Upper lobe of left lung (tissue), 6 donors: ENCODE results near the gene TEDC1. TPM values are rescaled to one million over a fixed set of nuclear protein-coding genes. Genes with fewer than 3 reads are reported as not detected.

Source experiments
- ATAC-seq, 2 donors: fragments of 200-7000 bp; cut with Tn5 transposase; one replicate each; pipeline ENCODE4 v1.9.1; 2022; ENCODE audit warnings: mild to moderate bottlenecking in 2 of 2, moderate library complexity in 2 of 2; ENCODE audit not compliant: low FRiP score in 2 of 2
- DNase-seq, 2 donors: peaks; one replicate each; pipeline ENCODE4 v3.0.0-alpha.2; 2019 to 2020
- H3K27ac ChIP-seq, 4 donors: fragments of 200-600 bp; sonication (generic); one replicate each; pipeline ENCODE4 v1.5.1; 2016 to 2019
- H3K27me3 ChIP-seq, 4 donors: fragments of 200-600 bp; sonication (generic); one replicate each; pipeline ENCODE4 v1.5.1; 2017 to 2019
- H3K36me3 ChIP-seq, 4 donors: fragments of 200-600 bp; sonication (generic); one replicate each; pipeline ENCODE4 v1.5.1; 2016 to 2019
- H3K4me1 ChIP-seq, 4 donors: fragments of 200-600 bp; sonication (generic); one replicate each; pipeline ENCODE4 v1.5.1; 2018 to 2019
- H3K4me3 ChIP-seq, 4 donors: fragments of 200-600 bp; sonication (generic); one replicate each; pipeline ENCODE4 v1.5.1; 2017 to 2019; ENCODE audit warnings: mild to moderate bottlenecking in 2 of 4, moderate library complexity in 1 of 4
- H3K9me3 ChIP-seq, 4 donors: fragments of 200-600 bp; sonication (generic); one replicate each; pipeline ENCODE4 v1.5.1; 2018 to 2019
- EP300 ChIP-seq, 4 donors: sonication (generic); formaldehyde crosslinking; IDR thresholded peaks; one replicate each; pipeline ENCODE4 v1.5.1; 2017; ENCODE audit warnings: antibody characterized with exemption in 4 of 4, control low read depth in 2 of 4
- POLR2A ChIP-seq, 4 donors: fragments of 450-650 bp; IDR thresholded peaks; one replicate each; pipeline ENCODE4 v1.5.1; 2016 to 2017; ENCODE audit warnings: antibody characterized with exemption in 4 of 4, mild to moderate bottlenecking in 2 of 4
- POLR2AphosphoS5 ChIP-seq, 2 donors: sonication (generic); formaldehyde crosslinking; IDR thresholded peaks; one replicate each; pipeline ENCODE4 v1.5.1; 2017; ENCODE audit warnings: antibody characterized with exemption in 2 of 2
- WGBS, 2 donors: methylation state at CpG; one replicate each; pipeline ENCODE4 v1.1.5; 2017 to 2018; 5-methylcytosine and 5-hydroxymethylcytosine counted together
- total RNA-seq, 6 donors: library from RNA; depleted of rRNA in 4 of 6; stranded (reverse); fragments of >200 nt in 4 of 6; gene quantifications; one replicate each; pipeline versions ENCODE4 v1.1.0 to v1.2.1, GENCODE V29; 2016 to 2021
- TF ChIP-seq, protein P1 (sequence below), 6 experiments: fragments of 450-650 bp in 4 of 6; fragments of 200-600 bp in 2 of 6; sonication (generic) in 2 of 6; IDR thresholded peaks; one replicate each; pipeline ENCODE4 v1.5.1; 2016 to 2019; ENCODE audit warnings: antibody characterized with exemption in 6 of 6
- donor health status: DM: no; HTN: no; CAD: no; lungs with moderate emphysema.
- donor health status: DM: no; HTN: yes; CAD: no; lungs with severe emphysema.

TEDC1 gene
- total RNA-seq, 6 donors from 2014 or later = 13.8 to 38.5 (median 17.4) TPM

GRCh38 chr14:105473677-105474482 is 17.2 kb upstream of the TEDC1 start:
- H3K4me3 ChIP-seq = peak overlapping the region; percentile 5 to 89 (median 70)
- H3K27ac ChIP-seq = peak overlapping the region; percentile 74 to 93 (median 87)
- no peaks in the 10 kb centered on the region for H3K9me3 ChIP-seq
- H3K36me3 ChIP-seq = peaks cover 0 to 25% (median 12%) of the 10 kb centered on the region in 4 donors
- H3K4me1 ChIP-seq = peaks cover 48 to 84% (median 62%) of the 10 kb centered on the region in 4 donors
- peak; percentile 91 to 98 for DNase-seq
- ATAC-seq = peak; percentile 74 to 77
- 0 to 8% methylated on average over 6 to 34 of the region's 60 CpGs for WGBS, 2 donors
- TF ChIP-seq POLR2AphosphoS5 (IDR thresholded peaks at IDR 0.05) (peak in 1 of 2 donors; percentile 20), POLR2A (IDR thresholded peaks at IDR 0.05) (peak in 2 of 4 donors; percentile 19 to 23), EP300 (IDR thresholded peaks at IDR 0.05) (no peak)
- TF ChIP-seq, protein P1, sequence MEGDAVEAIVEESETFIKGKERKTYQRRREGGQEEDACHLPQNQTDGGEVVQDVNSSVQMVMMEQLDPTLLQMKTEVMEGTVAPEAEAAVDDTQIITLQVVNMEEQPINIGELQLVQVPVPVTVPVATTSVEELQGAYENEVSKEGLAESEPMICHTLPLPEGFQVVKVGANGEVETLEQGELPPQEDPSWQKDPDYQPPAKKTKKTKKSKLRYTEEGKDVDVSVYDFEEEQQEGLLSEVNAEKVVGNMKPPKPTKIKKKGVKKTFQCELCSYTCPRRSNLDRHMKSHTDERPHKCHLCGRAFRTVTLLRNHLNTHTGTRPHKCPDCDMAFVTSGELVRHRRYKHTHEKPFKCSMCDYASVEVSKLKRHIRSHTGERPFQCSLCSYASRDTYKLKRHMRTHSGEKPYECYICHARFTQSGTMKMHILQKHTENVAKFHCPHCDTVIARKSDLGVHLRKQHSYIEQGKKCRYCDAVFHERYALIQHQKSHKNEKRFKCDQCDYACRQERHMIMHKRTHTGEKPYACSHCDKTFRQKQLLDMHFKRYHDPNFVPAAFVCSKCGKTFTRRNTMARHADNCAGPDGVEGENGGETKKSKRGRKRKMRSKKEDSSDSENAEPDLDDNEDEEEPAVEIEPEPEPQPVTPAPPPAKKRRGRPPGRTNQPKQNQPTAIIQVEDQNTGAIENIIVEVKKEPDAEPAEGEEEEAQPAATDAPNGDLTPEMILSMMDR (IDR thresholded peaks at IDR 0.05) = no peak
- H3K27me3 ChIP-seq = peaks cover 0 to 16% (median 7%) of the 10 kb centered on the region in 4 donors

DNA sequence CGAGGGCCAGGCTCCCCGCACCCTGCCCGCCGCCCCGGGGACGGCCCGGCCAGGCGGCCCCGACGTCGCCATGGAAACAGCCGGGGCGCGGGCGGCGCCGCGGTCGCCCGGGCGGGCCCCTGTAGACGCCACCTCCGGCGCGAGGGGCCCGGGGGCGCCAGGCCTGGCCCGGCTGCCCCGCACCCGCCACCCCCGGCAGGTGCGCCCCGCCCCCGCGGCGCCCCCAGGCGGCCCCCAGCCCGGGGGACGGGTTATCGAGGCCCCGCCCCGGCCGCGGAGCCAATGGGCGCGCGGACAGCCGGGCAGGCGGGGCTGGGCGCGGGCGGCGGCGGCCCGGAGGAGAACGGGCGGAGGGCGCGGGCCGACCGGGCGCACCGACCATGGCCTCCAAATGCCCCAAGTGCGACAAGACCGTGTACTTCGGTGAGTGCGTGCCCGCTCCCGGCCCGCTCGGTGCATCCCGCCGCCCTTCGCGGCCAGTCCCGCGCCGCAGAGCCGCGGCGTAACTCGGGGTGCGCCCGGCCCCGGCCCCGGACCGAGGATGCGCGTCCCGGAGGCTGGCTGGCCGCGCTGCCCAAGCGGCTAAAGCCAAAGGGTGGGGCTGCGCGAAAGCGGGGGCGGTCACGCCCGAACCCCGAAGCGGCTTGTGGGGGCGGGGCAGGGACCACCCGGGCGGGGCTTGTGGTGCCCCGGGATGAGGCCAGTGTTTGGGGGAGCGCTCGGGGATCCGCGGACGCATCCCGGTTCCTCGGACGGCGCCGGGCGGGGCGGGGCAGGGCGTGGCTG is 16.4 kb upstream of the TEDC1 start, which contains the start of gene CRIP2:
Gene CRIP2, plus strand, starts transcription at position 339 of the 786 bp plus-strand sequence. Its CDS starts 42 bp downstream, at position 381.
- Histone ChIP-seq H3K36me3 (peaks cover 0 to 28% (median 12%) of the 10 kb centered on the region in 4 donors), H3K27me3 (peaks cover 0 to 16% (median 8%) of the 10 kb centered on the region in 4 donors), H3K9me3 (no peaks in the 10 kb centered on the region), H3K27ac (peak within 1 kb of the TSS; percentile 86 to 98 (median 92)), H3K4me3 (peak within 1 kb of the TSS; percentile 59 to 90 (median 85)), H3K4me1 (peaks cover 44 to 83% (median 65%) of the 10 kb centered on the region in 4 donors)
- DNase-seq (peak in 1 of 2 donors; percentile 93), ATAC-seq (peak in 1 of 2 donors; percentile 50)
- TF ChIP-seq POLR2AphosphoS5 (IDR thresholded peaks at IDR 0.05) (peak; percentile 48 to 60), EP300 (IDR thresholded peaks at IDR 0.05) (no peak), POLR2A (IDR thresholded peaks at IDR 0.05) (peak in 3 of 4 donors; percentile 58 to 75 (median 62))
- TF ChIP-seq, protein P1 (IDR thresholded peaks at IDR 0.05) = no peak
- WGBS, 2 donors = 0% methylated on average over 14 of the region's 118 CpGs; no CpG with 5 or more reads in 1 of the 2 donors

DNA sequence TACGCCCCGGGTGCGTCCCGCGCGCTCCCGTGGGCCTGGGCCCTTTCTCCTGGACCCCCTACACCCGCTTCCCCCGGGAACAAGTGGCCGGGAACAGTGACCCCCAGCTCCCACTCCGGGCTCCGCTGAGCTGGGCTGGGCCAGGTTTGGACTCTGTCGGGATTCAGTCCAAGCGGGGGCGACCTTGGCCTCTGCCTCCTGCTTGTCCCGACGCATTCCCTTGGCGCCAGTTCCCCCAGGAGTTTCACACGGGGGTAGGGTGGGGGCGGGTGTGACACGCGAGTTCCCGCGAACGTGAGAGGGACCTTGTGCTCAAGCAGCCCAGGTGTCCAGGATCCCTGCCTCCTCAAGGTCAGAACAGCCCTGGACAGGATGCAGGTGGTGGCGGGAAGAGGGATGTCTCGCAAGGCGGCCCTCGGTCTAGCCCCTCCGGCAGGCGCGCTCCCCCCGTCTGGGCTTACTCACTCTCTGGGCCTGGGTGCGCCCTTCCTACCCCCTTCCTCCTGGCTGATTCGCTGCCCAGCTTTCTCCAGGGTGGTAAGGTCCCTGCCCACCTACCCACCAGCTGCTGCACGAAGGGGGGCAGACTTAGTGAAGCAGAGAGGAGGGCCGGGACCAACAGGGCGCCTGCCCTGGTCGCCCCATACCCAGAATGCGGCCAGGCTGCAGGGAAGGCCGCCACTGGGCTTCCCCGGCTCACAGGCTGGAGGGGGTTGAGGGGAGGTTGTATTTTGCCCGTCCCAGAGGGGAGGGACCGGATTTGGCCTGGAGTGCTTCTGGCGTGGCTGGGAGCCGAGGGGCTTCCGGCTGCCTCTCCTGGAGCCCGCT is 15.6 kb upstream of the TEDC1 start:
- ATAC-seq = peak; percentile 6 to 10
- Histone ChIP-seq H3K27me3 (peaks cover 0 to 16% (median 8%) of the 10 kb centered on the region in 4 donors), H3K36me3 (peaks cover 0 to 25% (median 6%) of the 10 kb centered on the region in 4 donors), H3K27ac (peak overlapping the region; percentile 86 to 98 (median 92)), H3K4me3 (peak overlapping the region; percentile 59 to 90 (median 85)), H3K9me3 (no peaks in the 10 kb centered on the region), H3K4me1 (peaks cover 47 to 91% (median 71%) of the 10 kb centered on the region in 4 donors)
- DNase-seq = no peak
- 6 to 11% methylated on average over 16 to 21 of the region's 48 CpGs for WGBS, 2 donors
- TF ChIP-seq POLR2AphosphoS5 (IDR thresholded peaks at IDR 0.05) (peak in 1 of 2 donors; percentile 66), POLR2A (IDR thresholded peaks at IDR 0.05) (peak in 1 of 4 donors; percentile 49), EP300 (IDR thresholded peaks at IDR 0.05) (no peak)
- TF ChIP-seq, protein P1 (IDR thresholded peaks at IDR 0.05) = no peak
